ENCODE results near the gene MROH8. TPM values are rescaled to one million over a fixed set of nuclear protein-coding genes. Genes with fewer than 3 reads are reported as not detected.

Gene MROH8
- total RNA-seq, 1 experiment from 2014 or later: 0.50 TPM

DNA sequence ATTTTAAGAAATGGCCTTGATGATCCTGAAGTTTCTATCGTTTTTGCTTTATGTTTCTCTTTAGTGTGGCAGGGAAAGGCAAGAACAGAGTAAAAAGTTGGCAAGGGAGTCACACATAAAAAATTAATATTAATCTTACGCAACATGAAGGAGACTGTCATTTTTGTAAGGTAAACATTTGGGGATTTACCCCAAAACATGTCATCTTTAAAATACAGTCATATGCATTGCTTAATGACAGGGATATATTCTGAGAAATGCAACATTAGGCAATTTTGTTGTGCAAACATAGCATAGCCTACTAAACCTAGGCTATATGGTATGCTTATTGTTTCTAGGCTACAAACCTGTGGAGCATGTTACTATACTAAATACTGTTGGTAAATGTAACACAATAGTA lies 88.9 kb downstream of the MROH8 start:
- ATAC-seq: no peak
- DNase-seq (ENCODE audit: low spot score): no peak
- H3K4me1 Mint-ChIP-seq: peaks cover 12% of the 10 kb centered on the region
- POLR2A ChIA-PET: no interaction called here
- no peak overlapping the region for H3K27ac Mint-ChIP-seq
- no peaks in the 10 kb centered on the region for H3K9me3 Mint-ChIP-seq
- TF ChIP-seq, protein P1, sequence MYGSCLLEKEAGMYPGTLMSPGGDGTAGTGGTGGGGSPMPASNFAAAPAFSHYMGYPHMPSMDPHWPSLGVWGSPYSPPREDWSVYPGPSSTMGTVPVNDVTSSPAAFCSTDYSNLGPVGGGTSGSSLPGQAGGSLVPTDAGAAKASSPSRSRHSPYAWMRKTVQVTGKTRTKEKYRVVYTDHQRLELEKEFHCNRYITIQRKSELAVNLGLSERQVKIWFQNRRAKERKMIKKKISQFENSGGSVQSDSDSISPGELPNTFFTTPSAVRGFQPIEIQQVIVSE (CRISPR knock-in tag; IDR thresholded peaks at IDR 0.05; ENCODE audit: borderline replicate concordance): no peak
- TF ChIP-seq JUN (CRISPR knock-in tag; IDR thresholded peaks at IDR 0.05) (no peak), NR3C1 (CRISPR knock-in tag; conservative IDR thresholded peaks at IDR 0.05; ENCODE audit: low read depth) (no peak), ZNF219 (CRISPR knock-in tag; IDR thresholded peaks at IDR 0.05; ENCODE audit: borderline replicate concordance) (no peak), GRHL2 (CRISPR knock-in tag; IDR thresholded peaks at IDR 0.05; ENCODE audit: insufficient replicate concordance, severe bottlenecking) (no peak), FOXJ3 (CRISPR knock-in tag; IDR thresholded peaks at IDR 0.05; ENCODE audit: borderline replicate concordance) (no peak), SMAD4 (CRISPR knock-in tag; IDR thresholded peaks at IDR 0.05) (no peak), TEAD1 (CRISPR knock-in tag; IDR thresholded peaks at IDR 0.05) (no peak)
- TF ChIP-seq, protein P2, sequence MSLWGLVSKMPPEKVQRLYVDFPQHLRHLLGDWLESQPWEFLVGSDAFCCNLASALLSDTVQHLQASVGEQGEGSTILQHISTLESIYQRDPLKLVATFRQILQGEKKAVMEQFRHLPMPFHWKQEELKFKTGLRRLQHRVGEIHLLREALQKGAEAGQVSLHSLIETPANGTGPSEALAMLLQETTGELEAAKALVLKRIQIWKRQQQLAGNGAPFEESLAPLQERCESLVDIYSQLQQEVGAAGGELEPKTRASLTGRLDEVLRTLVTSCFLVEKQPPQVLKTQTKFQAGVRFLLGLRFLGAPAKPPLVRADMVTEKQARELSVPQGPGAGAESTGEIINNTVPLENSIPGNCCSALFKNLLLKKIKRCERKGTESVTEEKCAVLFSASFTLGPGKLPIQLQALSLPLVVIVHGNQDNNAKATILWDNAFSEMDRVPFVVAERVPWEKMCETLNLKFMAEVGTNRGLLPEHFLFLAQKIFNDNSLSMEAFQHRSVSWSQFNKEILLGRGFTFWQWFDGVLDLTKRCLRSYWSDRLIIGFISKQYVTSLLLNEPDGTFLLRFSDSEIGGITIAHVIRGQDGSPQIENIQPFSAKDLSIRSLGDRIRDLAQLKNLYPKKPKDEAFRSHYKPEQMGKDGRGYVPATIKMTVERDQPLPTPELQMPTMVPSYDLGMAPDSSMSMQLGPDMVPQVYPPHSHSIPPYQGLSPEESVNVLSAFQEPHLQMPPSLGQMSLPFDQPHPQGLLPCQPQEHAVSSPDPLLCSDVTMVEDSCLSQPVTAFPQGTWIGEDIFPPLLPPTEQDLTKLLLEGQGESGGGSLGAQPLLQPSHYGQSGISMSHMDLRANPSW (CRISPR knock-in tag; conservative IDR thresholded peaks at IDR 0.05; ENCODE audit: low read depth): no peak
- TF ChIP-seq, protein P3, sequence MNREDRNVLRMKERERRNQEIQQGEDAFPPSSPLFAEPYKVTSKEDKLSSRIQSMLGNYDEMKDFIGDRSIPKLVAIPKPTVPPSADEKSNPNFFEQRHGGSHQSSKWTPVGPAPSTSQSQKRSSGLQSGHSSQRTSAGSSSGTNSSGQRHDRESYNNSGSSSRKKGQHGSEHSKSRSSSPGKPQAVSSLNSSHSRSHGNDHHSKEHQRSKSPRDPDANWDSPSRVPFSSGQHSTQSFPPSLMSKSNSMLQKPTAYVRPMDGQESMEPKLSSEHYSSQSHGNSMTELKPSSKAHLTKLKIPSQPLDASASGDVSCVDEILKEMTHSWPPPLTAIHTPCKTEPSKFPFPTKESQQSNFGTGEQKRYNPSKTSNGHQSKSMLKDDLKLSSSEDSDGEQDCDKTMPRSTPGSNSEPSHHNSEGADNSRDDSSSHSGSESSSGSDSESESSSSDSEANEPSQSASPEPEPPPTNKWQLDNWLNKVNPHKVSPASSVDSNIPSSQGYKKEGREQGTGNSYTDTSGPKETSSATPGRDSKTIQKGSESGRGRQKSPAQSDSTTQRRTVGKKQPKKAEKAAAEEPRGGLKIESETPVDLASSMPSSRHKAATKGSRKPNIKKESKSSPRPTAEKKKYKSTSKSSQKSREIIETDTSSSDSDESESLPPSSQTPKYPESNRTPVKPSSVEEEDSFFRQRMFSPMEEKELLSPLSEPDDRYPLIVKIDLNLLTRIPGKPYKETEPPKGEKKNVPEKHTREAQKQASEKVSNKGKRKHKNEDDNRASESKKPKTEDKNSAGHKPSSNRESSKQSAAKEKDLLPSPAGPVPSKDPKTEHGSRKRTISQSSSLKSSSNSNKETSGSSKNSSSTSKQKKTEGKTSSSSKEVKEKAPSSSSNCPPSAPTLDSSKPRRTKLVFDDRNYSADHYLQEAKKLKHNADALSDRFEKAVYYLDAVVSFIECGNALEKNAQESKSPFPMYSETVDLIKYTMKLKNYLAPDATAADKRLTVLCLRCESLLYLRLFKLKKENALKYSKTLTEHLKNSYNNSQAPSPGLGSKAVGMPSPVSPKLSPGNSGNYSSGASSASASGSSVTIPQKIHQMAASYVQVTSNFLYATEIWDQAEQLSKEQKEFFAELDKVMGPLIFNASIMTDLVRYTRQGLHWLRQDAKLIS (CRISPR knock-in tag; IDR thresholded peaks at IDR 0.05; ENCODE audit: borderline replicate concordance): no peak
- TF ChIP-seq, protein P4, sequence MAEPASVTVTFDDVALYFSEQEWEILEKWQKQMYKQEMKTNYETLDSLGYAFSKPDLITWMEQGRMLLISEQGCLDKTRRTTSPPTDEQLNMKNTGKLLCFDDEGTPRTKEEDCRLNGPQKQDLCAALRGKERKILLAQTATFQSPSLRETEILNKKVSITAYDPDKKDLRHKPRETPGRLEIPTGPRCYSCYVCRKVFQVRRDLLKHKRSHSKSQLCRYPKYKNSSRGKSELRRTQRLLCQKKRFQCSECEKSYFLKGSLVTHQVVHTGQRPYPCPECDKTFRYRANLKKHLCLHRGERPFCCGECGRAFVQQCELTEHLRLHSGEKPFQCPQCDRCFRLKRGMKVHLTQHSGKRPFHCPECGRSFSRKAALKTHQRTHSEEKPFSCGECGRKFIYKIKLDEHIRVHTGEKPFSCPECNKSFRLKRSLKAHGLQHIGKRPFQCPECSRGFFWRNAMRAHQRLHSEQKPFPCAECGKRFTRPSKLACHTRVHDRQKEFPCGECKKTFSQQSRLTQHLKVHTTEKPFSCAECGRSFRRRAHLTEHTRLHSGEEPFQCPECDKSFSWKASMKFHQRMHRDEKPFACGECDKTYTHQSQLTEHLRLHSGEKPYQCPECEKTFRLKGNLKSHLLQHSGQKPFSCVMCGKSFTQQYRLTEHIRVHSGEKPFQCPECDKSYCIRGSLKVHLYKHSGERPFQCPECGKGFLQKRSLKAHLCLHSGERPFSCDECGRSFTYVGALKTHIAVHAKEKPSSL (CRISPR knock-in tag; conservative IDR thresholded peaks at IDR 0.05): no peak
- TF ChIP-seq, protein P5, sequence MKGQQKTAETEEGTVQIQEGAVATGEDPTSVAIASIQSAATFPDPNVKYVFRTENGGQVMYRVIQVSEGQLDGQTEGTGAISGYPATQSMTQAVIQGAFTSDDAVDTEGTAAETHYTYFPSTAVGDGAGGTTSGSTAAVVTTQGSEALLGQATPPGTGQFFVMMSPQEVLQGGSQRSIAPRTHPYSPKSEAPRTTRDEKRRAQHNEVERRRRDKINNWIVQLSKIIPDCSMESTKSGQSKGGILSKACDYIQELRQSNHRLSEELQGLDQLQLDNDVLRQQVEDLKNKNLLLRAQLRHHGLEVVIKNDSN (CRISPR knock-in tag; IDR thresholded peaks at IDR 0.05): no peak
- TF ChIP-seq, protein P6, sequence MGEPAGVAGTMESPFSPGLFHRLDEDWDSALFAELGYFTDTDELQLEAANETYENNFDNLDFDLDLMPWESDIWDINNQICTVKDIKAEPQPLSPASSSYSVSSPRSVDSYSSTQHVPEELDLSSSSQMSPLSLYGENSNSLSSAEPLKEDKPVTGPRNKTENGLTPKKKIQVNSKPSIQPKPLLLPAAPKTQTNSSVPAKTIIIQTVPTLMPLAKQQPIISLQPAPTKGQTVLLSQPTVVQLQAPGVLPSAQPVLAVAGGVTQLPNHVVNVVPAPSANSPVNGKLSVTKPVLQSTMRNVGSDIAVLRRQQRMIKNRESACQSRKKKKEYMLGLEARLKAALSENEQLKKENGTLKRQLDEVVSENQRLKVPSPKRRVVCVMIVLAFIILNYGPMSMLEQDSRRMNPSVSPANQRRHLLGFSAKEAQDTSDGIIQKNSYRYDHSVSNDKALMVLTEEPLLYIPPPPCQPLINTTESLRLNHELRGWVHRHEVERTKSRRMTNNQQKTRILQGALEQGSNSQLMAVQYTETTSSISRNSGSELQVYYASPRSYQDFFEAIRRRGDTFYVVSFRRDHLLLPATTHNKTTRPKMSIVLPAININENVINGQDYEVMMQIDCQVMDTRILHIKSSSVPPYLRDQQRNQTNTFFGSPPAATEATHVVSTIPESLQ (CRISPR knock-in tag; IDR thresholded peaks at IDR 0.05): no peak
- TF ChIP-seq, protein P7, sequence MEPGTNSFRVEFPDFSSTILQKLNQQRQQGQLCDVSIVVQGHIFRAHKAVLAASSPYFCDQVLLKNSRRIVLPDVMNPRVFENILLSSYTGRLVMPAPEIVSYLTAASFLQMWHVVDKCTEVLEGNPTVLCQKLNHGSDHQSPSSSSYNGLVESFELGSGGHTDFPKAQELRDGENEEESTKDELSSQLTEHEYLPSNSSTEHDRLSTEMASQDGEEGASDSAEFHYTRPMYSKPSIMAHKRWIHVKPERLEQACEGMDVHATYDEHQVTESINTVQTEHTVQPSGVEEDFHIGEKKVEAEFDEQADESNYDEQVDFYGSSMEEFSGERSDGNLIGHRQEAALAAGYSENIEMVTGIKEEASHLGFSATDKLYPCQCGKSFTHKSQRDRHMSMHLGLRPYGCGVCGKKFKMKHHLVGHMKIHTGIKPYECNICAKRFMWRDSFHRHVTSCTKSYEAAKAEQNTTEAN (CRISPR knock-in tag; IDR thresholded peaks at IDR 0.05): no peak
- CTCF ChIA-PET: no interaction called here
- H3K36me3 Mint-ChIP-seq: peaks cover 32% of the 10 kb centered on the region
- H3K4me3 Mint-ChIP-seq: no peak overlapping the region
- H3K27me3 Mint-ChIP-seq (ENCODE audit: low read depth): no peaks in the 10 kb centered on the region
